K562 (cell line): ENCODE data around the gene MET. TPM values are rescaled to one million over a fixed set of nuclear protein-coding genes. Genes with fewer than 3 reads are reported as not detected.
A peak's percentile ranks its signal among the peaks of the same experiment; 100 is the strongest.

ENCODE experiments used
- ATAC-seq: fragments of 200-7000 bp; cut with Tn5 transposase; 3 replicates; pipeline ENCODE4 v1.9.1; 2020; ENCODE audit warnings: moderate library complexity
- BruUV-seq: library from RNA; stranded (reverse); fragments of 400-500 nt; replicated peaks from 2 replicates; lab custom pipeline; 2021; lab: Mats Ljungman, UMichigan
- CTCF ChIA-PET: fragments of 300-600 bp; formaldehyde crosslinking; extraction: SDS; loops from one replicate; lab custom pipeline; 2021; ENCODE audit warnings: low intra/inter-chr PET ratio; lab: Yijun Ruan, JAX
- POLR2A ChIA-PET: fragments of 300-600, 350-650 bp; sonication (Branson Sonifier 250); formaldehyde crosslinking; extraction: SDS; loops from one replicate; lab custom pipeline; 2021; ENCODE audit warnings: antibody characterized with exemption, inconsistent platforms; lab: Yijun Ruan, JAX
- DNase-seq, 4 experiments: peaks; one replicate each; pipeline versions ENCODE4 v3.0.0 to v3.0.0-alpha.2; 2011 to 2018; ENCODE audit warnings: low spot score in 3 of 4, mixed read lengths in 3 of 4; ENCODE audit errors: extremely low read depth in 1 of 4
- FAIRE-seq: peaks from 2 replicates; lab custom pipeline; 2011; peaks lifted over from hg19 to GRCh38; lab: Jason Lieb, UNC
- H2AFZ ChIP-seq: 2 replicates; pipeline ENCODE4 v1.6.0; 2011; ENCODE audit warnings: low read depth, low read length, control low read depth, inconsistent platforms
- H3K27ac ChIP-seq: fragments of 200-600 bp; 3 replicates; pipeline ENCODE4 v1.8.0; 2011; ENCODE audit warnings: low read depth, mild to moderate bottlenecking, control low read depth, inconsistent platforms, low read length, moderate library complexity, mixed read lengths; ENCODE audit errors: extremely low read depth
- H3K27me3 ChIP-seq, 2 experiments: fragments of 300-600 bp in 1 of 2; 2 replicates in 1 of 2; 3 replicates in 1 of 2; pipeline versions ENCODE4 v1.6.0 to v1.8.0; 2011; ENCODE audit warnings: inconsistent platforms in 2 of 2, low read length in 2 of 2, mild to moderate bottlenecking in 1 of 2, mixed read lengths in 1 of 2, moderate library complexity in 1 of 2; ENCODE audit not compliant: control insufficient read depth in 2 of 2, insufficient read depth in 2 of 2
- H3K36me3 ChIP-seq: fragments of 300-600 bp; 3 replicates; pipeline ENCODE4 v1.8.0; 2011; ENCODE audit warnings: mild to moderate bottlenecking, low read length, inconsistent platforms; ENCODE audit not compliant: control insufficient read depth, insufficient read depth
- H3K4me1 ChIP-seq, 2 experiments: fragments of 200-600 bp in 1 of 2; replicated peaks in 1 of 2; 2 replicates in 1 of 2; 3 replicates in 1 of 2; pipeline versions ENCODE4 v1.5.1 to v1.8.0; 2011; ENCODE audit warnings: inconsistent platforms in 2 of 2, low read length in 2 of 2, mild to moderate bottlenecking in 1 of 2, mixed read lengths in 1 of 2, moderate library complexity in 1 of 2; ENCODE audit not compliant: control insufficient read depth in 2 of 2, insufficient read depth in 2 of 2
- H3K4me2 ChIP-seq: 2 replicates; pipeline ENCODE4 v1.6.1; 2011; ENCODE audit warnings: low read length, control low read depth, inconsistent platforms, mixed read lengths; ENCODE audit not compliant: insufficient read depth
- H3K4me3 ChIP-seq: fragments of 200-600 bp; sonication (generic), shearing (Covaris generic); 2 replicates; pipeline ENCODE4 v1.5.1; 2016; ENCODE audit warnings: control low read depth, inconsistent platforms
- H3K79me2 ChIP-seq: fragments of 200-600 bp; 3 replicates; pipeline ENCODE4 v1.8.0; 2011; ENCODE audit warnings: low read length, inconsistent platforms; ENCODE audit not compliant: control insufficient read depth, insufficient read depth
- H3K9ac ChIP-seq, 2 experiments: 2 replicates each; pipeline versions ENCODE4 v1.6.0 to v1.6.1; 2011; ENCODE audit warnings: low read depth in 2 of 2, low read length in 2 of 2, control low read depth in 1 of 2, inconsistent platforms in 1 of 2, mild to moderate bottlenecking in 1 of 2, mixed read lengths in 1 of 2; ENCODE audit not compliant: insufficient read depth in 1 of 2
- H3K9me1 ChIP-seq: one replicate; pipeline ENCODE4 v1.6.0; 2011; ENCODE audit warnings: inconsistent platforms, mild to moderate bottlenecking, low read length, moderate library complexity; ENCODE audit not compliant: control insufficient read depth, insufficient read depth
- H3K9me3 ChIP-seq: replicated peaks from 2 replicates; pipeline ENCODE4 v1.5.1; 2011; ENCODE audit warnings: low read depth, low read length, inconsistent platforms; ENCODE audit not compliant: control insufficient read depth, insufficient read depth
- H4K20me1 ChIP-seq: replicated peaks from 2 replicates; pipeline ENCODE4 v1.6.1; 2011; ENCODE audit warnings: low read length, inconsistent platforms, mixed read lengths; ENCODE audit not compliant: control insufficient read depth, insufficient read depth
- CEBPB ChIP-seq: fragments of 450-650 bp; IDR thresholded peaks from 2 replicates; pipeline ENCODE4 v1.6.1; 2016; ENCODE audit warnings: missing genetic modification characterization, missing compliant biosample characterization
- CEBPG ChIP-seq, 3 experiments: fragments of 200-800 bp in 1 of 3; sonication (Bioruptor generic) in 1 of 3; sonication (generic) in 1 of 3; formaldehyde crosslinking in 1 of 3; IDR thresholded peaks in 2 of 3; conservative IDR thresholded peaks in 1 of 3; 2 replicates each; pipeline versions ENCODE4 v1.6.1 to v1.8.0; 2016 to 2022; ENCODE audit warnings: missing compliant biosample characterization in 2 of 3, missing genetic modification characterization in 2 of 3, mild to moderate bottlenecking in 1 of 3, missing genetic modification reagents in 1 of 3
- RFX7 ChIP-seq: fragments of 250-450 bp; sonication (Bioruptor Pico); IDR thresholded peaks from 2 replicates; pipeline ENCODE4 v1.5.1; 2021; ENCODE audit warnings: mild to moderate bottlenecking
- WGBS: fragments of 100-300 bp; shearing (Covaris generic); methylation state at CpG from one replicate; pipeline ENCODE4 v1.1.6; 2016; ENCODE audit warnings: low coverage, mixed read lengths; ENCODE audit not compliant: insufficient coverage; ENCODE audit errors: missing lambda C conversion rate; 5-methylcytosine and 5-hydroxymethylcytosine counted together
- in situ Hi-C: fragments of 300-500 bp; cut with MboI; formaldehyde crosslinking; loops from 4 replicates; pipeline ENCODE4 v1.15.0; 2018; ENCODE audit warnings: inconsistent platforms, mixed read lengths
- intact Hi-C: fragments of 100-400 bp; cut with micrococcal nuclease; formaldehyde crosslinking; loops from 2 replicates; pipeline ENCODE4 v1.14.2; 2022
- polyA plus RNA-seq, 8 experiments: library from polyadenylated mRNA; depleted of rRNA in 4 of 8; stranded (reverse) in 5 of 8; unstranded in 3 of 8; fragments of >200 nt; fragmentation: Nextera tagmentation in 2 of 8; fragmentation: Illumina TruSeq in 1 of 8; extraction: Ambion mirVana in 2 of 8; extraction: Trizol in 1 of 8; gene quantifications; 2 replicates each; pipeline versions ENCODE4 v1.2.1 to v1.2.3, GENCODE V29; 2011 to 2014; ENCODE audit warnings: inconsistent platforms in 1 of 8, missing spikeins in 1 of 8
- total RNA-seq, 7 experiments: library from RNA; depleted of rRNA in 6 of 7; stranded (reverse); fragments of >200 nt in 6 of 7; fragmentation: Illumina TruSeq in 2 of 7; extraction: Trizol in 2 of 7; gene quantifications; 2 replicates each; pipeline versions ENCODE4 v1.2.1 to v1.2.3, GENCODE V29; 2011 to 2021; ENCODE audit warnings: low replicate concordance in 1 of 7
- TF ChIP-seq, protein P1 (sequence below): fragments of 250-450 bp; sonication (Bioruptor Pico); IDR thresholded peaks from 2 replicates; pipeline ENCODE4 v1.6.1; 2021; ENCODE audit warnings: mild to moderate bottlenecking

MET gene
- total and polyA plus RNA-seq, 9 of the 15 experiments (the other 6 are each of a cell fraction or from before 2014, with no cell fraction given) = 0.84 to 2.4 (median 1.1) TPM

DNA sequence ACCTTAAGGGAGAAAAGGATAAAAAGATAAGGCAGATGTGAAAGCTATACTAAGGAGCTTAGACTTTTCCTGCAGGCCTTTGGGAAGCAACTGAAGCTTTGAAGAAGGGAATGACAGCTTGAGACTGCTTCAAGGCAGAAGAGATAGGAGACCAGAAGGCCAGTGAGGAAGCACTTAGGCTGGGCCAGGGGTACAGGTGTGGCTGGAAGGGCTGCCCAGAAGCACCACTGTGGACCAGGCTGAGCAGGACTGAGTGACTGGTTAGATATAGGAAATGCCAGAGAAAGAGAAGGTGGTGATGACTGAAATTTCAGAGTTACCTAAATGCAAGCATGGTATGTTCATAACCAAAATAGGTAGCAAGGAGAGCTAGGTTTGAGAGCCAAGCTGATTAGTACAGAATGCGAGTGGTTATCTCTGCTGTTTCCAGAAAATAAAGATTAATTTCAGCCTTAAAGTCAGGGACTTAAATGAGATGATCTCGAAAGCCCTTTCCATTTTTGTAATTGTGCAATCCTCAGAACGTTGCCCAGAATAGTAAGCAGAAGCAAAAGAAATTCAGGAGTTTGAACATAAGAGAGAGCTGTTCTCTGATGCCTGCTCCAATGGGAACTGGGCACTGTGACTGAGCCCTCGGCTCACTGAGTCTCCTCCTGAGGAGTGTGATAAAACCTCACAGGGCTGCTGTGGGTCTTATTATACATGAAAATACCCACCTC, 54.9 kb downstream of the MET start:
- in situ Hi-C loops (no loop called here), intact Hi-C loops (loop anchor here (5.0 kb wide), 1 partner anchor 130 kb away; no protein-coding TSS in a partner anchor)
- Histone ChIP-seq H3K79me2 (no peaks in the 10 kb centered on the region), H4K20me1 (no peaks in the 10 kb centered on the region), H3K9ac (no peak overlapping the region), H3K27ac (no peak overlapping the region), H2AFZ (no peak overlapping the region), H3K9me1 (no peaks in the 10 kb centered on the region), H3K36me3 (no peaks in the 10 kb centered on the region), H3K9me3 (no peaks in the 10 kb centered on the region), H3K27me3 (peaks cover 0 to 6% of the 10 kb centered on the region in 2 experiments; a peak in 2 of 5 replicates), H3K4me1 (peaks cover 0 to 4% of the 10 kb centered on the region in 2 experiments; a peak in 1 of 5 replicates), H3K4me2 (no peak overlapping the region), H3K4me3 (no peak overlapping the region)
- 0% methylated on average over 4 of the region's 4 CpGs for WGBS
- TF ChIP-seq, protein P1, sequence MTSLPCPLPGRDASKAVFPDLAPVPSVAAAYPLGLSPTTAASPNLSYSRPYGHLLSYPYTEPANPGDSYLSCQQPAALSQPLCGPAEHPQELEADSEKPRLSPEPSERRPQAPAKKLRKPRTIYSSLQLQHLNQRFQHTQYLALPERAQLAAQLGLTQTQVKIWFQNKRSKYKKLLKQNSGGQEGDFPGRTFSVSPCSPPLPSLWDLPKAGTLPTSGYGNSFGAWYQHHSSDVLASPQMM (CRISPR knock-in tag) = no peak
- TF ChIP-seq CEBPG (CRISPR knock-in tag; IDR thresholded peaks at IDR 0.05) (no peak), CEBPG (tag; conservative IDR thresholded peaks at IDR 0.05 in 1 of 2, IDR thresholded peaks at IDR 0.05 in 1 of 2) (peak; percentile 27 to 49; a peak in 2 of 4 replicates), CEBPB (tag) (peak; percentile 65), RFX7 (CRISPR knock-in tag) (no peak)
- ATAC-seq (peak; percentile 43; the same call in 1 of the 3 replicates), DNase-seq (no peak), FAIRE-seq (no peak)
- no TSS peak for BruUV-seq
- ChIA-PET CTCF (interaction anchor here (1.0 kb wide), 1 partner anchor 16 kb away, joined by 4 read pairs; no protein-coding TSS in a partner anchor), POLR2A (interaction anchor here (1.1 kb wide), 1 partner anchor 100 kb away, joined by 3 read pairs; no protein-coding TSS in a partner anchor)
